SIG-M5 treated with dmso at 0.1 percent for 504 hours (cell line): ENCODE results near the gene DUOX1.
A peak's percentile ranks its signal among the peaks of the same experiment; 100 is the strongest.

Experiments
- DNase-seq: peaks from one replicate; lab custom pipeline; 2025; ENCODE audit not compliant: unreplicated experiment; lab: John Stamatoyannopoulos, UW

DUOX1 gene

GRCh38 chr15:45140557-45141250 is 10.9 kb downstream of the DUOX1 start:
- no peak for DNase-seq

GRCh38 chr15:45141386-45141785 is 11.6 kb downstream of the DUOX1 start:
- DNase-seq = no peak

GRCh38 chr15:45143056-45143455 is 13.3 kb downstream of the DUOX1 start:
- no peak for DNase-seq

- DNase-seq = no peak
Measured at GRCh38 chr15:45143946-45144345, 14.2 kb downstream of the DUOX1 start.

- DNase-seq = no peak
Measured at GRCh38 chr15:45144775-45145174, 15.0 kb downstream of the DUOX1 start.

- no peak for DNase-seq
Measured at GRCh38 chr15:45146405-45146804, 16.6 kb downstream of the DUOX1 start.

GRCh38 chr15:45147606-45148005 is 17.8 kb downstream of the DUOX1 start:
- no peak for DNase-seq

- DNase-seq = no peak
Measured at GRCh38 chr15:45148076-45149059, 18.6 kb downstream of the DUOX1 start.

GRCh38 chr15:45149060-45149459 is 19.3 kb downstream of the DUOX1 start:
- DNase-seq = no peak

GRCh38 chr15:45150481-45150880 is 20.7 kb downstream of the DUOX1 start:
- no peak for DNase-seq

GRCh38 chr15:45150997-45151396 is 21.2 kb downstream of the DUOX1 start:
- DNase-seq = no peak

- no peak for DNase-seq
Measured at GRCh38 chr15:45151998-45152828, 22.4 kb downstream of the DUOX1 start.

GRCh38 chr15:45155739-45156138 is 25.9 kb downstream of the DUOX1 start:
- DNase-seq = no peak

- DNase-seq = no peak
Measured at GRCh38 chr15:45156744-45157455, 27.1 kb downstream of the DUOX1 start.

- DNase-seq = no peak
Measured at GRCh38 chr15:45157974-45158373, 28.2 kb downstream of the DUOX1 start.

GRCh38 chr15:45161666-45162065 is 31.9 kb downstream of the DUOX1 start:
- no peak for DNase-seq

GRCh38 chr15:45162771-45163507 is 33.1 kb downstream of the DUOX1 start:
- DNase-seq = peak; percentile 63

GRCh38 chr15:45163508-45163856 is 33.7 kb downstream of the DUOX1 start:
- DNase-seq = no peak

- no peak for DNase-seq
Measured at GRCh38 chr15:45164914-45165313, 35.1 kb downstream of the DUOX1 start.

GRCh38 chr15:45165536-45165935 is 35.7 kb downstream of the DUOX1 start:
- no peak for DNase-seq
